Natural killer cell (primary cell): ENCODE data around the gene G0S2. TPM values are rescaled to one million over a fixed set of nuclear protein-coding genes. Genes with fewer than 3 reads are reported as not detected.

Source experiments
- ATAC-seq, 3 donors: fragments of 150-1000 bp in 2 of 3; fragments of 200-7000 bp in 1 of 3; cut with Tn5 transposase; 1 replicate in 1 of 3; 2 replicates in 2 of 3; pipeline ENCODE4 v1.10.0; 2021; ENCODE audit warnings: mild to moderate bottlenecking in 2 of 3, moderate library complexity in 2 of 3
- DNase-seq, 2 donors: peaks; one replicate each; pipeline versions ENCODE4 v3.0.0 to v3.0.0-alpha.2; 2013 to 2021; ENCODE audit warnings: mixed read lengths in 1 of 2
- H3K27ac ChIP-seq: one replicate; pipeline ENCODE4 v1.5.1; 2013; ENCODE audit warnings: mild to moderate bottlenecking, low read length
- H3K27me3 ChIP-seq: one replicate; pipeline ENCODE4 v1.6.1; 2013; ENCODE audit warnings: low read length; ENCODE audit not compliant: control insufficient read depth, insufficient read depth
- H3K36me3 ChIP-seq: one replicate; pipeline ENCODE4 v1.6.1; 2013; ENCODE audit warnings: low read length; ENCODE audit not compliant: control insufficient read depth, insufficient read depth
- H3K4me1 ChIP-seq: one replicate; pipeline ENCODE4 v1.6.1; 2013; ENCODE audit warnings: low read length; ENCODE audit not compliant: control insufficient read depth, insufficient read depth
- H3K4me3 ChIP-seq: one replicate; pipeline ENCODE4 v1.5.1; 2013; ENCODE audit warnings: low read length
- H3K9me3 ChIP-seq: one replicate; pipeline ENCODE4 v1.6.1; 2013; ENCODE audit warnings: low read length; ENCODE audit not compliant: control insufficient read depth, insufficient read depth
- H3K27ac Mint-ChIP-seq, 2 donors: one replicate each; pipeline ENCODE4 v1.8.0; 2022; ENCODE audit warnings: mild to moderate bottlenecking in 2 of 2, mixed read lengths in 2 of 2, moderate library complexity in 1 of 2
- H3K27me3 Mint-ChIP-seq, 2 donors: one replicate each; pipeline ENCODE4 v1.8.0; 2022; ENCODE audit warnings: low read depth in 2 of 2, mixed read lengths in 2 of 2
- H3K36me3 Mint-ChIP-seq: one replicate; pipeline ENCODE4 v1.8.0; 2022; ENCODE audit warnings: mixed read lengths
- H3K4me1 Mint-ChIP-seq, 2 donors: one replicate each; pipeline ENCODE4 v1.8.0; 2022; ENCODE audit warnings: mixed read lengths in 2 of 2
- H3K4me3 Mint-ChIP-seq: one replicate; pipeline ENCODE4 v1.8.0; 2022; ENCODE audit warnings: mild to moderate bottlenecking, moderate library complexity, mixed read lengths
- H3K9me3 Mint-ChIP-seq, 2 donors: one replicate each; pipeline ENCODE4 v1.8.0; 2022; ENCODE audit warnings: mixed read lengths in 2 of 2
- WGBS: methylation state at CpG from one replicate; pipeline ENCODE4 v1.1.7; 2013; ENCODE audit warnings: missing lambda C conversion rate; ENCODE audit not compliant: insufficient coverage; 5-methylcytosine and 5-hydroxymethylcytosine counted together
- intact Hi-C: fragments of 100-400 bp; cut with micrococcal nuclease; formaldehyde crosslinking; loops from one replicate; pipeline ENCODE4 v1.14.2; 2022
- total RNA-seq, 4 donors: library from RNA; stranded (reverse); fragments of 120-200 nt in 1 of 4; gene quantifications; one replicate each; pipeline versions ENCODE4 v1.2.3 to v1.2.4, GENCODE V29; 2013 to 2022
- TF ChIP-seq, protein P1 (sequence below): fragments of 200-600 bp; IDR thresholded peaks from one replicate; pipeline ENCODE4 v1.8.0; 2022; ENCODE audit warnings: antibody characterized with exemption

The G0S2 gene
- total RNA-seq, 3 donors from 2014 or later (not counting 1 experiment from before 2014, with no cell fraction given), result 15.3 to 132 (median 22.0) TPM

DNA sequence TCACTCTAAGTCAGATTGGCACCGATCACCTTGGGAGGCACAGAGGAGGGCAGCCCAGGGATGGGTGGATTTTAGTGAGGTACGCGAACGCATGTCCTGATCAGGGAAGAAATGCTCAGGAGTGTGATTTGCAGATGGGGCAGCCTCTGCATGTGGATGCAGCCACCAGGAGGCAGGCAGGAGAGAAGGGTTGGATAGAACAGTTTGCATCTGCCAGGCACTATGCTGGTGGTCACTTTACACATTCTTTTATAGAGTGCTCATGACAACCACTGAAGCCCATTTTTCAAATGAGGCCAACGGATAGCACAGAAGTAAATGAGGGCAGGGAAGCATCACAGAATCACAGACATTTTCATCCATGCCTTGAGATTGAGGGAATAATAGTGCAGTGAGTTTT is 28.7 kb upstream of the G0S2 start:
- Mint-ChIP-seq H3K27me3 (no peaks in the 10 kb centered on the region), H3K27ac (no peak overlapping the region)
- no peaks in the 10 kb centered on the region for H3K27me3 ChIP-seq

DNA sequence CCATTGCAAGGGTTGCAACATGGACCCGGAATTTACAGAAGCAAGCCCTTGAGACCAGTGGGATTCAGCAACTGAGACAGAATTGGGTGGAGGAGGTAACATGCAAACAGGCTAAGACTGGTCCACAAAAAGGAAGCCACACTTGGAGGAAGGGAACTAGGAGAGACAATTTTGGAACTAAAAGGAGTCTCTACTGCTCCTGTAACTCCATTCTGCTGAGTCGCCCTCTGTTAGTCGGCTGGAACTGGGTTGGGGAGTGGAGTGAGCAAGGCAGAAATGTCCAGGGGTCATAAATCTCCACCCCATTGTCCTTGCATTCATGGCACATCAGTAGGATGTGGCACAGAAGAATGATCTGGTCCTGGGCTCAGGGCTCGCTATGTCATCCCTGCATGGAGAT is 28.1 kb upstream of the G0S2 start:
- no peak for ATAC-seq
- Histone ChIP-seq H3K4me1 (peaks cover 18% of the 10 kb centered on the region), H3K27ac (no peak overlapping the region), H3K9me3 (no peaks in the 10 kb centered on the region), H3K4me3 (no peak overlapping the region), H3K36me3 (no peaks in the 10 kb centered on the region), H3K27me3 (no peaks in the 10 kb centered on the region)
- no peaks in the 10 kb centered on the region for H3K36me3 Mint-ChIP-seq
- H3K27ac Mint-ChIP-seq, result no peak overlapping the region
- no peaks in the 10 kb centered on the region for H3K27me3 Mint-ChIP-seq
- no peak for DNase-seq
- whole genome bisulfite sequencing, result 71% methylated on average over 4 of the region's 4 CpGs
- H3K4me1 Mint-ChIP-seq, result peaks cover 0 to 15% of the 10 kb centered on the region in 2 donors
- TF ChIP-seq, protein P1, sequence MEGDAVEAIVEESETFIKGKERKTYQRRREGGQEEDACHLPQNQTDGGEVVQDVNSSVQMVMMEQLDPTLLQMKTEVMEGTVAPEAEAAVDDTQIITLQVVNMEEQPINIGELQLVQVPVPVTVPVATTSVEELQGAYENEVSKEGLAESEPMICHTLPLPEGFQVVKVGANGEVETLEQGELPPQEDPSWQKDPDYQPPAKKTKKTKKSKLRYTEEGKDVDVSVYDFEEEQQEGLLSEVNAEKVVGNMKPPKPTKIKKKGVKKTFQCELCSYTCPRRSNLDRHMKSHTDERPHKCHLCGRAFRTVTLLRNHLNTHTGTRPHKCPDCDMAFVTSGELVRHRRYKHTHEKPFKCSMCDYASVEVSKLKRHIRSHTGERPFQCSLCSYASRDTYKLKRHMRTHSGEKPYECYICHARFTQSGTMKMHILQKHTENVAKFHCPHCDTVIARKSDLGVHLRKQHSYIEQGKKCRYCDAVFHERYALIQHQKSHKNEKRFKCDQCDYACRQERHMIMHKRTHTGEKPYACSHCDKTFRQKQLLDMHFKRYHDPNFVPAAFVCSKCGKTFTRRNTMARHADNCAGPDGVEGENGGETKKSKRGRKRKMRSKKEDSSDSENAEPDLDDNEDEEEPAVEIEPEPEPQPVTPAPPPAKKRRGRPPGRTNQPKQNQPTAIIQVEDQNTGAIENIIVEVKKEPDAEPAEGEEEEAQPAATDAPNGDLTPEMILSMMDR, result no peak
- intact Hi-C loops, result no loop called here
- H3K4me3 Mint-ChIP-seq, result no peak overlapping the region
- H3K9me3 Mint-ChIP-seq, result no peaks in the 10 kb centered on the region

More for the DNA sequence above, 28.7 kb upstream of the G0S2 start:
- peaks cover 0 to 15% of the 10 kb centered on the region in 2 donors for H3K4me1 Mint-ChIP-seq
- no peak for ATAC-seq
- Histone ChIP-seq H3K9me3 (no peaks in the 10 kb centered on the region), H3K27ac (no peak overlapping the region), H3K4me3 (no peak overlapping the region), H3K36me3 (no peaks in the 10 kb centered on the region), H3K4me1 (peaks cover 18% of the 10 kb centered on the region)
- H3K4me3 Mint-ChIP-seq, result no peak overlapping the region
- no peaks in the 10 kb centered on the region for H3K36me3 Mint-ChIP-seq
- intact Hi-C loops, result no loop called here
- TF ChIP-seq, protein P1, result no peak
- over 99% methylated on average over 5 of the region's 5 CpGs for WGBS
- no peaks in the 10 kb centered on the region for H3K9me3 Mint-ChIP-seq
- DNase-seq, result peak in 1 of 2 donors; percentile 28

DNA sequence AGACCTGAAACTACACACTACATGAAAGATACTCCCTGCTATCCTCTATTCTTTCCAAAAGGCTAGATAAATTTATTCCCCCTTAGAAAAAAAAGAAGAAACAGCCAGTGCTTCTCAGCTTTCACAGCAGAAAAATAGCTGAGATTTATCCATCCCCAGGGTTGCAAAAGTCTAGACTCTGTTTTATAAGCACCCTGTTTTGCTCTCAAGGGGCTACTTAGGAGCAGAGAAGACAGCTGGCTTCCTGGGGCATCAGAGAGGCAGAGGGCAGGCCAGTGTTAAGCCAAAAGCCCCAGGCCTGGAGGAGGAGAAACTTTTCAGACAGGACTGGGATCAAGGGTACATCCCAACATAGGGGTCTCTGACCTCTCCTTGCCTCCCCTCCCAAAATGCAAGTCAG is 26.9 kb upstream of the G0S2 start:
- Mint-ChIP-seq H3K27ac (no peak overlapping the region), H3K4me3 (no peak overlapping the region), H3K4me1 (peaks cover 0 to 15% of the 10 kb centered on the region in 2 donors), H3K9me3 (no peaks in the 10 kb centered on the region), H3K27me3 (no peaks in the 10 kb centered on the region), H3K36me3 (no peaks in the 10 kb centered on the region)
- Histone ChIP-seq H3K27ac (no peak overlapping the region), H3K4me3 (no peak overlapping the region), H3K4me1 (peaks cover 18% of the 10 kb centered on the region), H3K9me3 (no peaks in the 10 kb centered on the region), H3K36me3 (no peaks in the 10 kb centered on the region), H3K27me3 (no peaks in the 10 kb centered on the region)
- intact Hi-C loops, result no loop called here
- DNase-seq (no peak), ATAC-seq (no peak)
- TF ChIP-seq, protein P1, result no peak
